Body of pancreas (tissue), 4 donors: ENCODE results near the gene TUBG2.

Experiments used
- CTCF ChIP-seq, 7 experiments: fragments of 450-650 bp in 4 of 7; fragments of 200-600 bp in 3 of 7; sonication (generic) in 3 of 7; IDR thresholded peaks; one replicate each; pipeline ENCODE4 v1.5.1; 2016 to 2019; ENCODE audit warnings: antibody characterized with exemption in 7 of 7
- POLR2A ChIP-seq, 3 donors: fragments of 450-650 bp; IDR thresholded peaks; one replicate each; pipeline ENCODE4 v1.6.1; 2016; ENCODE audit warnings: antibody characterized with exemption in 3 of 3, mild to moderate bottlenecking in 2 of 3

- TF ChIP-seq CTCF (IDR thresholded peaks at IDR 0.05): peak in 2 of 7 experiments; percentile 8 to 9
- TF ChIP-seq POLR2A (IDR thresholded peaks at IDR 0.05): peak; percentile 66 to 88 (median 85)
Measured at GRCh38 chr17:42659079-42659931, at the start of gene TUBG2.
